NCI-H526 treated with DMSO at 0.1 percent for 48 hours (cell line): ENCODE results near the gene CCS.
"Not testable (repeated sequence)": the region's sequence is repeated elsewhere in the genome, so short reads cannot be mapped to it uniquely, and the experiment has no call there.

ENCODE experiments used
- DNase-seq: peaks from one replicate; lab custom pipeline; 2025; lab: John Stamatoyannopoulos, UW

The CCS gene

DNA sequence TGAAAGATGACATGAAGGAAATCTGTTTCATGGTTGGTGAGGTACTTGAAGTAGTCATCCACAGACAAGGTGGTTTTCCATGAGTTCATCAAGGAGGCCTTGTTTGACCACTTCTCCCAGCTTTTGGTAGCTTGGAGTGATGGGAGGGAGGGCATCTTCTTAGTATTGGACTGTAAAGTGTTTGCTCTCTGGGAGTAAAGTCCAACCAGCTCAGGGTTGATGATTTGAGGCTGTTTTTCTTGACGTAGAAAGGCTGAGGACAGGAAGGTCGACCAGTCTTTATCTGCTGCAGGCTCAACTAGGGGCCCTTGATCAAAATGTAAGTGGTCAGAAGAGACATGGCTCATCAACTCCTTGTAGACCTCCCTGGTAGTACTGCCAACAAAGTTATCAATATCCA lies 1.8 kb upstream of the CCS start:
- no peak for DNase-seq

DNA sequence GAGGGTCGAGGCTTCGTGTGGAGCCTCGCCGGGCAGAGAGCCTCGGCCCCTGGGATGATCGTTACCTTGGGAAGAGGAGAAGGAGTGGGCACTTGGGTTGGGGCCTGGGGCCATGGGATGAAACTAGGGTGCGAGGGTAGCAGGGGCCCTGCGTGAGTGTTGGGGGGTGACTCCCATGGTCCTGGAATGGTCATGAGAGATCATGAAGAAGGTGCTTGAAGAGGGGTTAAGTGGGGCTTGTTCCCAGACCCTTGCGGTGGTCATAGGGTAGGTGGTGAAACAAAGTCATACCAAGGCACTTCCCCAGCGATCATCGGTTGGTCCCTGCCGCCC lies 284 bp downstream of the CCS start:
- DNase-seq = no peak

DNA sequence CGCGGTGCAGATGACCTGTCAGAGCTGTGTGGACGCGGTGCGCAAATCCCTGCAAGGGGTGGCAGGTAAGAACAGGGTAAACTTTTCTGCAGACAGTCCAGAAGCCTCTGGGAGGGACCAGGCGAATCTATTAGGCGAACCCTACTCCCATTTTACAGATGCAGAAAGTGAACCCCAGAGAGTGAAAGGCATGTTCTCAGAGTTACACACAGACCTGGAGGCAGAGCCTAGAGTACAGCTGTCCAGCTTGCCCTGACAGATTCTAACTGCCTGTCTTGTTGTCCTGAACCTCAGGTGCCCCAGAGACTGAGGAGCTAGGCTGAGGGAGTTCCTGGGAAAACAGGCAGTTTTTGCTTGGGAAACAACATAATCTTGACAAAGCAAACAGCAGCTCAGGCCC lies 665 bp downstream of the CCS start:
- no peak for DNase-seq

DNA sequence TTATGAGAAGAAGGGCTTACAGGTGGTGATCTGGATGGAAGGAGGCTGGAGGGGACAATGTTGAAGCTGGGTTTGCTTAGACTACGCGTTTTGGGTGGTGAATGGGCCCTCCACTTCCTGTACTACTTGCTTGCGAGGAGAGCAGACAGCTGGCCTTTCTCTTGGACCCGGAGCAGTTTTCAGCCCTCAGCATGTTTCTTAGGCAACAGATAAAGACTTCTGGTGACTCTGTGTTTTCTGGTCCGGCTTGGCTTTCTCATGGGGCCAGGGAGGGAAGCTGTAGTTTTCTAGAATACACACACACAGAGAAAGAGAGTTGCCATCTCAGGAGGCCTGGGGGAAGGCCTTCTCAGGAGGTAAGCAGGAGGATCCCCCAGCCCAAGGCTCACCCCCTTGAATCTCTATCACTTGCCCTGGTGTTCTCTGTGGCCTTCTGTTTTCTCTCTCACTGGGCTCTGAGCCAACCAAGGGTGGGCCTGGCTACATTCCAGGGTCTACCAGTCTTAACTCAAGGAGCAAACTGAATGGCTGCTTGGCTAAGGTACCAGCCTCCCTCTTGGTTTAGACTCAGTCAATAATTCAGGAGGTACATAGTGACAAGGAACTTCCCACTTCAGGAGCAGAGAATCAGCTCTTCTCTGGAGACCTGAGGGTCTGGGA lies 2.4 kb downstream of the CCS start:
- DNase-seq = no peak

DNA sequence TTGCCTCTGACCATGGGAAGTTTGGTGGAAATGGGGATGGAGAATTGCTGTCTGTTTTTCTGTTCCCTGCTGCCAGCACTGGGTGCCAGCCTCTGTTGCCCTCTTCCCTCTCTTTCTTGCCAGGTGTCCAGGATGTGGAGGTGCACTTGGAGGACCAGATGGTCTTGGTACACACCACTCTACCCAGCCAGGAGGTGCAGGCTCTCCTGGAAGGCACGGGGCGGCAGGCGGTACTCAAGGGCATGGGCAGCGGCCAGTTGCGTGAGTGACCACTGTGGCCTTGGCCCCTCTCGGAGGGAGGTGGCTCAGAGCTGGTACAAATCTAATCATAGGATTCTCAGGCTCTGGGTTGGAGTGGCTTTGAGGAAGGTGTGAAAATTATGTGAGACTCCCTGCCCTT lies 6.0 kb downstream of the CCS start:
- DNase-seq = no peak

DNA sequence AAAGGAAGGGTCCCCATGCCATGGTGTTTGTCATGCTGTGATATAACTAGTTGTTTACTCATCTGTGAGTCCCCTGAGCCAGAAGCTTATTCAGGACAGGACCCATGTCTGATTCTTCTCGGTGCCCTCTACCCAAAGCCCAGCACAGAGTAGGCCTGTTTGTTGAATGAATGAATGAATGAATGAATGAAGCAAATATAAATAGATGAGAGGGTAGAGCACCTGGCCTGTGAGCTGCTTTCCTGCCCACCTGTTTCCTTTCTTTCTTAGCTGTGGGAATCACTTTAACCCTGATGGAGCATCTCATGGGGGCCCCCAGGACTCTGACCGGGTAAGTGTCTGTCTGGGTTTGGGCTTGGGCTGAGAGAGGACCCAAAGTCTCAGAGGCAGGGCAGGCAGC lies 7.2 kb downstream of the CCS start:
- no peak for DNase-seq

DNA sequence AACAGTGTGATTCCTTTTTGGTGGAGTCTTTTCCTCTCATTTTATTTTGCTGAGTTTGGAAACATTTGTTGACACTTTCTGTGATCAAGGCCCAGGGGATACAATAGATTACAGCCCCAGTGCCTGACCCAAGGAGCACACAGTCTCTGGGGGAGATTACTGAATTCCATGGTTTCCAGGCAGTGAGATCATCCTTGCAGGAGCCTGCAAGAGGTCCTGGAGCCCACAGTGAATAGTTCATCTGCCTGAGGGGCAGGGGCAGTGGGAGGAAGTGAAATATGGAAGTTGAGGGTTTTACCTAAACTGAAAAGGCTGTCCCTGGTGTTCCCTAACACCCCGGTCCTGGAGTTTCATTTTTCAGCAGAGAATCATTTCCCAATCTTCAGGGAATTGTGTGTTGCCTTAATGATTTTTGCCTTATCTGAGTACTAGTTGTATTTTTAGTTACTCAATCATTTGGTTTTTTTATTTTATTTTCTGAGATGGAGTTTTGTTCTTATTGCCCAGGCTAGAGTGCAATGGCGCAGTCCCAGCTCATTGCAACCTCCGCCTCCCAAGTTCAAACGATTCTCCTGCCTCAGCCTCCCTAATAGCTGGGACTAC lies 7.7 kb downstream of the CCS start:
- DNase-seq = no peak

DNA sequence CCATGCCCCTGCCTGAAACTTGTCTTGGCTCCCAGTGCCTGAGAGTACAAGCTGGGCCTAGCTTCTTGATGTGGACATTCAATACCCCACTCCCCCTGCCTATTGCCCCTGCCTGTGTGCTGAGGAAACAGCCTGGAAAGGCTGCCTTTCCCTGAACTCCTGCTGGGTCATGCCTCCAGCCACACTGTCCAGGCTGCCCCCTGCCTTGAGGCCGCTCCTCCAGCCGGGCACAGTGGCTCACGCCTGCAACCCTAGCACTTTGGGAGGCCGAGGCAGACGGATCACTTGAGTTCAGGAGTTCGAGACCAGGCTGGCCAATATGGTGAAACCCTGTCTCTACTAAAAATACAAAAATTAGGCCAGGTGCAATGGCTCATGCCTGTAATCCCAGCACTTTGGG lies 10.1 kb downstream of the CCS start:
- DNase-seq = no peak

DNA sequence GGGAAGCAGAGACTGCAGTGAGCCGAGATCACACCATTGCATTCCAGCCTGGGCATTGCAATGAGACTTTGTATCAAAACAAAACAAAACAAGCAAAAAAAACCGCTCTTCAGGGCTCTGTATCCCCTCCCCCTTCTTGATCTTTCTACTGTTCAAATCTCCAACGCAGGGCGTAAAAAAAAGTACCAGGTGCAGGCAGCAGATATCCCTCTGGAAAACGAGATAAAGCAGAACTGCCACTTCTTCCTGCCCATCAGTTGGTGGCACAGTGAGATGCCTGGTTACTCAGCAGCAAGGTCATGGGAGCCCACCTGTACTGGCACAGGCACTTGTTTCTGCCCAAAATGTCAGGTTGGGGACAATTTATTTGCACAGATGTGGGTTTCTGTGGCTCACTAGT lies 11.2 kb downstream of the CCS start:
- no peak for DNase-seq

DNA sequence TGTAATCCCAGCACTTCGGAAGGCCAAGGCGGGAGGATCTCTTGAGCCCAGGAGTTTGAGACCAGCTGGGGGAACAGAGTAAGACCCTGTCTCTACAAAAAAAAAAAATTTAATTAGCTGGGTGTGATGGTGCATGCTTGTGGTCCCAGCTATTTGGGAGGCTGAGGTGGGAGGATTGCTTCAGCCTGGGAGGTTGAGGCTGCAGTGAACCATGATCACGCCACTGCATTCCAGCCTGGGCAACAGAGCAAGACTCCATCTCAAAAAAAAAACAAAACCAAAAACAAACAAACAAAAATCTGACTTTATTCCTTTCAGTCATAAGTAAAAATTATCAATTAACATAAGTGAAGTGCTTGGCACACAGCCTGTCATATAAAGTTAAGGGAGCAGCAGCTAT lies 13.6 kb downstream of the CCS start:
- DNase-seq = not testable (repeated sequence)

DNA sequence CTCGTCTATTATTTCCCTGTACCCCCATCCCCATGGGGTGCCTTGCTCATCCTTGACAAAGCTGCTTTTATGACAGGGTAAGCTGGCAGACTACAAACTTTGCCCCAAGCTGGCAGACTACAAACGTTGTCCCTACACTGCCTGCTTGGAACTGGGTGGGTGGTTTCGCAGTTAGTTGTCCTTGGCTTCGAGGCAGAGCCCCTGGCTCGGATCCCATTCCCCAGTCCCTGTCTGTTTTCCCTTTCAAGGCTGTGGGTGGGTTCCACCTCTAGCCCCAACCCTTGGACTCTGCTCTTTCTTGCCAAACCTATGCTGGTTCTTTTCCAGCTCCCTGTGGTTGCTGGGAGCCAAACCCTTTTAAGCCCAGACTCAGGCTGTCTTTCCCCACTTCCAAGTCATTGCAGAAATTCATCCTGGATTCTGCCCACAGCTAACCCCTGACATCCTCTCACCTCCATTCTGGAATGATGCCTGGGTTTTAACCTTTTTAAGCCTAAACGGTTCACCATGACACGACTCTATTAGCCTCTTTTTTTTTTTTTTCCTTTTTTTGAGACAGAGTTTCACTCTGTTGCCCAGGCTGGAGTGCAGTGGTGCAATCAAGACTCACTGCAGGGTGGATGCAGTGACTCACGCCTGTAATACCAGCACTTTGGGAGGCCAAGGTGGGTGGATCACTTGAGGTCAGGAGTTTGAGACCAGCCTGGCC lies 14.3 kb downstream of the CCS start:
- no peak for DNase-seq

DNA sequence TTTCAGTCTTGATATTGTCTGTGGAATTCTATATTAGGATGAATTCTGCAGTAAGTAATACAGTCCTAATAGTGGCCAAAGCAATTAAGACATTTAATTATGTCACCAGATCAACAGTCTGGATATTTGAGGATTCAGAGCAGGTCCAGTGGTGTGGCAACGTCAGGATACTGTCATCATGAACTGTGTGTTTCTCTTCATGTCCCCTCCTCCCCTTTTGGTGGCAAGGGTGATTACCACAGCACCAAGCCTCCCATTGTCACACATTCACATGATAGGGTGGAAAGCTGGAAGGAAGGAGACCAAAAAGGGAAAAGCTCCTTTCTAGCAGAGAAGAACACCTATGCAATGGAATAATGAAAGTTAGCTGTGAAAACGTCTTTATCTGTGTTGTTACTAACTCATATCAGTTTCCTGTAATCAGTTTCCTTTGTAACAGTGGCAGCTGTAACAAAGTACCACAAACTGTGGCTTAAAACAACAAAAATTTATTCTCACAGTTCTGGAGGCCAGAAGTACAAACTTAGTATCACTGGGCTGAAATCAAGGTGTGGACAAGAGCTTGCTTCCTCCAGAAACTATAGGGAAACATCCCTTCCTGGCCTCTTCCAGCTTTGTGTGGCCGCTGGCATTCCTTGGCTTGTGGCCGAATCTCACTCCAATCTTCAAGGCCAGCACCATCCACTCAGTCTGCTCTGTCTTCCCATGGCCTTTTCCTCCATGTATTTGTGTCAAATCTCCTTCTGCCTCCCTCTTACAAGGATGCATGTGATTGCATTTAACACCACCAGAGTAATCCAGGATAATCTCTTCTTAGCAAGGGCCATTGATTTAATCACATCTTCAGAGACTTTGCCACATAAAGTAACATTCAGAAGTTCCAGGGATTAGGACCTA lies 17.0 kb downstream of the CCS start:
- no peak for DNase-seq

DNA sequence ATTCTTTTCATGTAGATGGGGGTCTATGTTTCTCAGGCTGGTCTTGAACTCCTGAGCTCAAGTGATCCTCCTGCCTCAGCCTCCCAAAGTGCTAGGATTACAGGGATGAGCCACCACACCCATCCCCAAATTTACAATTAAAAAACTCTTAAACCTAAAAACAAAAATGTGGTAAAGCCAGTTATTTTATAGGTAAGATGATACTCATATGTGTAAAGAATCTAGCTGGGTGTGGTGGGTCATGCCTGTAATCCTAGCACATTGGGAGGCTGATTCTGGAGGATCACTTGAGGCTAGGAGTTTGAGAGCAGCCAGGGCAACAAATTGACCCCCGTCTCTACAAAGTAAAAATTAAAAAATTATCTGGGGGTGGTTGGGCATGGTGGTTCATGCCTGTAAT lies 19.5 kb downstream of the CCS start:
- DNase-seq = no peak

DNA sequence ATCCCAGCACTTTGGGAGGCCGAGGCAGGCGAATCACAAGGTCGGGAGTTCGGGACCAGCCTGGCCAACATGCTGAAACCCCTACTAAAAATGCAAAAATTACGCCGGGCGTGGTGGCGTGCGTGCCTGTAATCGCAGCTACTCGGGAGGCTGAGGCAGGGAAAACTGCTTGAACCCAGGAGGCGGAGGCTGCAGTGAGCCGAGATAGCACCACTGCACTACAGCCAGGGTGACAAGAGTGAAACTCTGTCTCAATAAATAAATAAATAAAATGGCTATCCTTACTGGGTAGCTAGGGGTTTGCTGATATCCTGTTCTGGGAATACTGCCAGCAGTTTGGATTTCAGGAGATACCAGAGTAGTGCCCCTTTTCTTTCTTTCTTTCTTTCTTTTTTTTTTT lies 21.1 kb downstream of the CCS start:
- no peak for DNase-seq

DNA sequence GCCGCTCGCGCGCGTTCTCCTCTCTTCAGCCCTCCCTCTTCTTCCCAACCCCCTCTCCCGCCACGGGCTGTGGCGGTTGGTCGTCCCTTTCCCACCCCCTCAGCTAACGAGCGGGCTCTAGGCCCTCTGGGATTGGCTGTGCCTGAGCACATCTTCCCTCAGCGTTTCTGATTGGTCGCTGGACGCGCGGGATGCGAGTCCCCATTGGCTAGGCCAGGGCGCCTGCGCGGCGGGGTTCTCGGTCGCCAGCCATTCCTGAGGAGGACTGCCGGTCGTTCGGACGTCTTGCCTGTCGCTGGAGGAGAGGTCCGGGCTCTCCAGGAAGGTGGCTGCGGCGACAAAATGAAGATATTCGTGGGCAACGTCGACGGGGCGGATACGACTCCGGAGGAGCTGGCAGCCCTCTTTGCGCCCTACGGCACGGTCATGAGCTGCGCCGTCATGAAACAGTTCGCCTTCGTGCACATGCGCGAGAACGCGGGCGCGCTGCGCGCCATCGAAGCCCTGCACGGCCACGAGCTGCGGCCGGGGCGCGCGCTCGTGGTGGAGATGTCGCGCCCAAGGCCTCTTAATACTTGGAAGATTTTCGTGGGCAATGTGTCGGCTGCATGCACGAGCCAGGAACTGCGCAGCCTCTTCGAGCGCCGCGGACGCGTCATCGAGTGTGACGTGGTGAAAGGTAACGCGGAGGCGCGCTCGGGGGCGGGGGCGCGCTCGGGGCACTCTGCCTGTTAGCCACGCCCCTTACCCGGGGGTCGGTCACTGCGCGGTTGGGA lies 23.6 kb downstream of the CCS start, which contains the start of gene RBM14:
Gene RBM14, plus strand, starts transcription at position 252 of the 776 bp plus-strand sequence. Its CDS starts 91 bp downstream, at position 343.
- peak; percentile 99 for DNase-seq

DNA sequence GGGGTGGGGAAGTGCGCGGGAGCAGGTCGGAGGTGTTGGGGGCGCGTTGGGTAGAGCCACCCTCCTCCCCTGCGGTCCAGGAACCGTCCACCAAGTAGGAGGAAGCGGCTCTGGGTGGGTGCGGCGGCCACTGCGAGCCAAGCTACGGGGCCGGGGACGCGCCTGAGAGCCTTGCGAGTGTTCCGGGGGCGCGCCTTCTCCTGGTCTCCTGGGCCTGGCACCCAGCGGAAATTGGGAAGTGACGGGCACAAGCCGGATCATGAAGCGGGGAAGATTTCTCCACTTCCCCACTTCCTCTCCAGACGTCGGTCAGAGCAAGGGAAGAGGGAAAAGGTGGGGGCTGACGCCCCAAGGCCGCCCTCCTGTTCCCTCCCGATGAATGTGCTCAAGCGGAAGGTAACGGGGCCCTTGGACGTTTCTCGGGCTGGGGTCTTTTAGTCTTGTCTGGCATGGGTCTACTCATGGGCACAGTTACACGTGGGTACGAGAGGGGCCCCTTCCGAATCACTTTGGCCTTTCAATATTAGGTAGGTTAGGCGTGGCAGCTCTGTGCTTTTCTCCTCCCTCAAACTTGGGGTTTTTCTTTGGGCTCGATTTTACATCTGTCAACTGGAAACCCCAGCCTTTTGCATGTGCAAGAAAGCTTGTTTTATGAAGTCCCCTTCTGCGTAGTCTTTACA lies 24.3 kb downstream of the CCS start:
- no peak for DNase-seq

DNA sequence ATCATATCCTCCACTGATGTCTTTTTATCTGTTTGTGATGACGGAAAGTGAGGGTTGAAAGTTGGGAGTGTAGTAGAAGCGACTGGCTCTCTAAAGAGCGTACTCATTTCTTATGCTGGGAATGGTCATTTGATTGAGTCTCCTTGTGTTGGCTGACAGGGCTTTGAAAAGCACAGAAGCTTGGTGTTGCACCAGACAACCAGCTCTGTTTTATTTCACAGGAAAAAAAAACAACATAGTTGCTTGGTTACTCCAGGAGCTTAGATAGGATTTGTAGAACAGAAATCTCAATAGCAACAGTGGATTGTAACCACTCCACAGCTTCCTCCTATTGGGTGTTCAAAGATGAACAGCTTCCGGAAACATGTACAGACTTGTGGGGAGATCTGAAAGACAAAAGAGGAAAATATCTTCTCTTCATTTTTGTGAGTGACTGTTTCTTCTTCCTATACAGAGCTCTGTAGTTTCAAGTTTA lies 26.1 kb downstream of the CCS start:
- DNase-seq = no peak

DNA sequence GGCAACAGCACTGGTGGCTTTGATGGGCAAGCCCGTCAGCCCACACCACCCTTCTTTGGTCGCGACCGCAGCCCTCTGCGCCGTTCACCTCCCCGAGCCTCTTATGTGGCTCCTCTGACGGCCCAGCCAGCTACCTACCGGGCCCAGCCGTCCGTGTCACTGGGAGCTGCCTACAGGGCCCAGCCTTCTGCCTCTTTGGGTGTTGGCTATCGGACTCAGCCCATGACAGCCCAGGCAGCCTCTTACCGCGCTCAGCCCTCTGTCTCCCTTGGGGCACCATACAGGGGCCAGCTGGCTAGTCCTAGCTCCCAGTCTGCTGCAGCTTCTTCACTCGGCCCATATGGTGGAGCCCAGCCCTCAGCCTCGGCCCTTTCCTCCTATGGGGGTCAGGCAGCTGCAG lies 31.5 kb downstream of the CCS start:
- no peak for DNase-seq

DNA sequence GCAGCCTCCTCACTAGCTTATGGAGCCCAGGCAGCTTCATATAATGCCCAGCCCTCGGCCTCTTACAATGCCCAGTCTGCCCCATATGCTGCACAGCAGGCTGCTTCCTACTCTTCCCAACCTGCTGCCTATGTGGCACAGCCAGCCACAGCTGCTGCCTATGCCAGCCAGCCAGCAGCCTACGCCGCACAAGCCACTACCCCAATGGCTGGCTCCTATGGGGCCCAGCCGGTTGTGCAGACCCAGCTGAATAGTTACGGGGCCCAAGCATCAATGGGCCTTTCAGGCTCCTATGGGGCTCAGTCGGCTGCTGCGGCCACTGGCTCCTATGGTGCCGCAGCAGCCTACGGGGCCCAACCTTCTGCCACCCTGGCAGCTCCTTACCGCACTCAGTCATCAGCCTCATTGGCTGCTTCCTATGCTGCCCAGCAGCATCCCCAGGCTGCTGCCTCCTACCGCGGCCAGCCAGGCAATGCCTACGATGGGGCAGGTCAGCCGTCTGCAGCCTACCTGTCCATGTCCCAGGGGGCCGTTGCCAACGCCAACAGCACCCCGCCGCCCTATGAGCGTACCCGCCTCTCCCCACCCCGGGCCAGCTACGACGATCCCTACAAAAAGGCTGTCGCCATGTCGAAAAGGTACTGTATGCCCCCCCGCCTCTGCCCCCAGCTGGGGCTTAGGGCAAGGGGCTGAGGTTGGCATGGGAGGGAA lies 32.2 kb downstream of the CCS start:
- no peak for DNase-seq

DNA sequence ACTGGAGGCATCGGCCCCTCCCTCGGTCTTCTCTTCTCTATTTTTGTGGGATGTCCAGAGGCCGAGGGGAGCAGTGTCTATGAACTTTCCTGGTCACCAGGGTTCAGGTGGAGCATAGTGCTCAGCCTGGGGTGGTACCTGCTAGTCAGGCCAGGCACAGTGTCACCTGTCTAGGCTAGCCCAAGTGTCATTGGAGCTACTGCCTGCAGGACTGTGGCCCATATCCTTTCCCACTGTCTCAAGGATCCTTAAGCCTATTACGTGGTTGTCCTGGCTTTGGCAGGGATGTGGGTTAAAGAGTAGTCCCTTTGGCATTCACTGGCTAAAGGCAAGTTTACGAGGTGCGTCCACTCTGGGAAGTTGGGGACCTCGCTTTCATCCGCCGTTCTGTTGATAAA lies 32.8 kb downstream of the CCS start:
- no peak for DNase-seq
